Gastroesophageal sphincter (tissue), 4 donors: ENCODE results near the gene OR2F2. TPM values are rescaled to one million over a fixed set of nuclear protein-coding genes. Genes with fewer than 3 reads are reported as not detected.

Source experiments
- ATAC-seq: fragments of 150-250 bp; one replicate; pipeline ENCODE4 v1.9.1; 2016; ENCODE audit warnings: mild to moderate bottlenecking, moderate library complexity
- H3K27ac ChIP-seq, 4 donors: fragments of 200-600 bp; sonication (generic) in 3 of 4; 1 replicate in 3 of 4; 2 replicates in 1 of 4; pipeline ENCODE4 v1.5.1; 2016 to 2019
- H3K27me3 ChIP-seq: fragments of 200-600 bp; sonication (generic); one replicate; pipeline ENCODE4 v1.5.1; 2019
- H3K36me3 ChIP-seq, 2 donors: fragments of 200-600 bp; sonication (generic); one replicate each; pipeline ENCODE4 v1.5.1; 2019; ENCODE audit warnings: control low read depth in 1 of 2
- H3K4me1 ChIP-seq, 3 donors: fragments of 200-600 bp; sonication (generic); 1 replicate in 2 of 3; 2 replicates in 1 of 3; pipeline ENCODE4 v1.5.1; 2016 to 2019; ENCODE audit warnings: control low read depth in 2 of 3
- H3K4me3 ChIP-seq, 2 donors: fragments of 200-600 bp; sonication (generic); one replicate each; pipeline ENCODE4 v1.5.1; 2019; ENCODE audit warnings: mild to moderate bottlenecking in 1 of 2, moderate library complexity in 1 of 2
- H3K9me3 ChIP-seq, 3 donors: fragments of 200-600 bp; sonication (generic); one replicate each; pipeline ENCODE4 v1.5.1; 2017 to 2019; ENCODE audit warnings: control low read depth in 2 of 3
- CTCF ChIP-seq, 4 experiments: fragments of 200-600 bp in 2 of 4; fragments of 450-650 bp in 2 of 4; sonication (generic) in 1 of 4; IDR thresholded peaks; one replicate each; pipeline ENCODE4 v1.5.1; 2017 to 2019; ENCODE audit warnings: antibody characterized with exemption in 4 of 4, mild to moderate bottlenecking in 2 of 4, moderate library complexity in 2 of 4
- EP300 ChIP-seq: sonication (generic); formaldehyde crosslinking; IDR thresholded peaks from one replicate; pipeline ENCODE4 v1.6.1; 2017; ENCODE audit warnings: antibody characterized with exemption, mild to moderate bottlenecking
- POLR2A ChIP-seq, 2 donors: fragments of 450-650 bp; IDR thresholded peaks; one replicate each; pipeline ENCODE4 v1.6.1; 2017; ENCODE audit warnings: antibody characterized with exemption in 2 of 2, mild to moderate bottlenecking in 2 of 2, moderate library complexity in 1 of 2
- POLR2AphosphoS5 ChIP-seq: sonication (generic); formaldehyde crosslinking; IDR thresholded peaks from one replicate; pipeline ENCODE4 v1.6.1; 2017; ENCODE audit warnings: antibody characterized with exemption
- WGBS, 2 donors: methylation state at CpG; one replicate each; pipeline ENCODE4 v1.1.5; 2018; ENCODE audit warnings: low coverage in 1 of 2; 5-methylcytosine and 5-hydroxymethylcytosine counted together
- total RNA-seq, 4 donors: library from RNA; depleted of rRNA; stranded (reverse); fragments of >200 nt; gene quantifications; one replicate each; pipeline ENCODE4 v1.1.0, GENCODE V29; 2016

The OR2F2 gene
- total RNA-seq, 4 donors from 2014 or later = not detected

- TF ChIP-seq EP300 (no peak), CTCF (IDR thresholded peaks at IDR 0.05) (no peak), POLR2A (IDR thresholded peaks at IDR 0.05) (no peak), POLR2AphosphoS5 (no peak)
- Histone ChIP-seq H3K4me1 (peaks cover 0 to 15% (median 0%) of the 10 kb centered on the region in 3 donors), H3K4me3 (no peak overlapping the region), H3K36me3 (no peaks in the 10 kb centered on the region), H3K9me3 (no peaks in the 10 kb centered on the region), H3K27ac (no peak overlapping the region), H3K27me3 (no peaks in the 10 kb centered on the region)
- 96 to 100% methylated on average over 1 to 3 of the region's 3 CpGs for WGBS, 2 donors
- ATAC-seq = no peak
Measured at GRCh38 chr7:143913945-143914615, 21.0 kb upstream of the OR2F2 start.

- H3K4me3 ChIP-seq = no peak overlapping the region
- H3K4me1 ChIP-seq = peaks cover 0 to 10% (median 0%) of the 10 kb centered on the region in 3 donors
- H3K27ac ChIP-seq = no peak overlapping the region
- H3K36me3 ChIP-seq = no peaks in the 10 kb centered on the region
- H3K27me3 ChIP-seq = no peaks in the 10 kb centered on the region
- no peak for TF ChIP-seq CTCF (IDR thresholded peaks at IDR 0.05)
- no peak for TF ChIP-seq POLR2A (IDR thresholded peaks at IDR 0.05)
- H3K9me3 ChIP-seq = no peaks in the 10 kb centered on the region
- 24 to 39% methylated on average over 7 of the region's 7 CpGs for WGBS, 2 donors
- no peak for ATAC-seq
Measured at GRCh38 chr7:143914938-143915652, 19.9 kb upstream of the OR2F2 start.

GRCh38 chr7:143924851-143925250, 10.2 kb upstream of the OR2F2 start:
- Histone ChIP-seq H3K9me3 (no peaks in the 10 kb centered on the region), H3K36me3 (no peaks in the 10 kb centered on the region), H3K27ac (no peak overlapping the region), H3K4me3 (no peak overlapping the region), H3K27me3 (no peaks in the 10 kb centered on the region), H3K4me1 (no peaks in the 10 kb centered on the region)
- no peak for TF ChIP-seq POLR2AphosphoS5
- no peak for TF ChIP-seq POLR2A (IDR thresholded peaks at IDR 0.05)
- TF ChIP-seq EP300 = no peak
- TF ChIP-seq CTCF (IDR thresholded peaks at IDR 0.05) = no peak
- no peak for ATAC-seq
- WGBS, 2 donors = 25 to 27% methylated on average over 1 of the region's 1 CpG

- no peak overlapping the region for H3K27ac ChIP-seq
- no peaks in the 10 kb centered on the region for H3K4me1 ChIP-seq
- no peaks in the 10 kb centered on the region for H3K27me3 ChIP-seq
- no peaks in the 10 kb centered on the region for H3K9me3 ChIP-seq
- H3K36me3 ChIP-seq = no peaks in the 10 kb centered on the region
- no peak for ATAC-seq
- 91 to 100% methylated on average over 1 of the region's 1 CpG for WGBS, 2 donors
- TF ChIP-seq CTCF (IDR thresholded peaks at IDR 0.05) (no peak), POLR2A (IDR thresholded peaks at IDR 0.05) (no peak), POLR2AphosphoS5 (no peak), EP300 (no peak)
- no peak overlapping the region for H3K4me3 ChIP-seq
Measured at GRCh38 chr7:143929224-143929920, 5.7 kb upstream of the OR2F2 start.
